Measurements from ENCODE around the gene HMGXB3.

Gene HMGXB3

DNA sequence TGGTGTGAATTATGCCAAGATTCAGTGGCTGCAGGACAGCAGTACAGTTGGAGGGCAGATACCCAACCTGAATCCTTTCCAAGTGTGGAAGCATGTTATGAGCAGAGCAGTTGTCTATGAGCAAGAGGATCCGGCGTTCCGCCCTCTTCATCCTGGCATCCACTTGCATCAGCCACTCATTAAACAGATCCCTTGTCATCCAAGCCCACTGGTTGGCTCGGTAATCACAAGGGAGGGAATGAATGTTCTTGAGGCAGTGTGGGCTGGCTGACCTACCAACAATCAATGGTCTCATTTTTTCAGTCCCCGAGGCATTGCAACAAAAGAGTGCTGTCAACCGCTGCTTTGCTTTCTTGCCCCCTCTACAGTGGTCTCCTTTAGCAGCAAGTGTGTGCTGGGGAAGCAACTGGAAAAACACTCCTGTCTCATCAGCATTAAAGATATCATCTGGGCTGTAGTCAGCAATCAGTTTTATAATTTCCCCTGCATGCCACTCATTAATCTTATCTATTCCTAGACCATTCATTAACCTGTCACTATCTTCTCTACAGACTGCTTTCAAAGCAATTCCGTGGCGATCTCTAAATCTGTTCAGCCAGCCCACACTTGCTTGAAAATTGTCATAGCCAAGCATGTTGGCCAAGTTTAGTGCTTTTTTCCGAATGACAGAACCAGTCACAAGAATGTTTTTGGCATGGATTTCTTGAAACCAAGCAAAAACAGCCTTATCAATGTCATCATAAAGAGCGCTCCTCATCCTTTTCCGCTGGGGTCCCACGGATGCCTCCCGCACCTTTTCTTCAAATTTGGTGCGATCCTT, 4.9 kb upstream of the HMGXB3 start:
- DNase-seq (ENCODE audit: low read depth in 1 of 2, low spot score in 1 of 2): peak in 1 of 2 experiments; percentile 32
- in situ Hi-C loops (cut with HindIII; ENCODE audit: low pct_unique_long_range_greater_than_20kb, low sequenced_read_pairs): no loop called here
- no peak for TF ChIP-seq JUND (IDR thresholded peaks at IDR 0.05; ENCODE audit: low read depth)

DNA sequence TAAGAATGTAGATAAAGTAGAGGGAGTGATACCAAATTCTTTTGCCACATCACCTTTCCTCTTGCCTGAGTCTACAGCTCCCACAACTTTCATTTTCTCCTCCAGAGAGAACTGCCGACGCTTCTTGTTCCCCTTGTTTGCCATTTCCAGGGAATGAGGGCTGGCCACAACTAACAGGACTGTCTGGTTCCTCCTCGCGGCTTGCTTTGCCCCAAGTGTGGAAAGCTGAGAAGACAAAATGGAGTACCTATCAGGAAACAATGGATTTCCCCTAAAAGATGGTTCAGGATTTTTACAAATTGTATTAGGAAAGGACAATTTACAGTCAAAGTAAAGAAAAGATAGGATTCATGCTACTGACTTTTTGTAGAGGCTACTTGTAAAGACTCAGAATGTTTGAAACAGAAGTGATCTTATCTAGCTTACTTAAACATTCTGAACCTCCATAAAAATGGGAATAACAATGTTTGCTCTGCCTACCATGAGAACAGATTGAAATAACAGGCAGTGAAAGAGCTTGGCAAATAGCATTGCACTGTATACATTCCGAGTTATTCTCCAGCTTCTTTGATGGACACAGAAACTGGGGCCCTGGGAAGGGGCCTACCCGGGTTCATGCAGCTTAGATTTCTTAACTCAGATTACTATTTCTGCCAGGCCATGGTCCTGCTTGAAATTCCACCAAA, 4.2 kb upstream of the HMGXB3 start:
- peak; percentile 55 to 91 for DNase-seq (ENCODE audit: low read depth in 1 of 2, low spot score in 1 of 2)
- in situ Hi-C loops (cut with HindIII; ENCODE audit: low pct_unique_long_range_greater_than_20kb, low sequenced_read_pairs): no loop called here
- no peak for TF ChIP-seq JUND (IDR thresholded peaks at IDR 0.05; ENCODE audit: low read depth)

DNA sequence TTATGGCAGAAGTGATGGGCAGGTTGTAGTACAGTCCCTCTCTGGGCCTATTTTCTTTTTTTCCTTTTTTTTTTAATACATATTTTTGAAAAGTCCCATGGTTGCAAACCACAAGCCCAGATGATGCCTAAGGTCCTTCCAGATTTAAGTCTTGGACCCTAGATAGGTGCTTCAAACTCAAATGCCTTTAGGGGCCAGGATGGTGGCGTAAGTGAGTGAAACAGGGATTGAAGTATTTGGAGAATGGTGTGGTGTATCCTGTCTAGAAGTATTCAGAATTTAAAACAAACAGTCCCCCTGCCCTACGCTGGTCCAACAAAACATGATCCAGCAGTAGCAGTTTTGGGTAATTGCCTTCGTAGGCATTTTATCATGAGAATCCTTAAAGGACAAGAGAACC, 2.3 kb upstream of the HMGXB3 start:
- TF ChIP-seq JUND (IDR thresholded peaks at IDR 0.05; ENCODE audit: low read depth): no peak
- in situ Hi-C loops (cut with HindIII; ENCODE audit: low pct_unique_long_range_greater_than_20kb, low sequenced_read_pairs): no loop called here
- DNase-seq (ENCODE audit: low read depth in 1 of 2, low spot score in 1 of 2): no peak

DNA sequence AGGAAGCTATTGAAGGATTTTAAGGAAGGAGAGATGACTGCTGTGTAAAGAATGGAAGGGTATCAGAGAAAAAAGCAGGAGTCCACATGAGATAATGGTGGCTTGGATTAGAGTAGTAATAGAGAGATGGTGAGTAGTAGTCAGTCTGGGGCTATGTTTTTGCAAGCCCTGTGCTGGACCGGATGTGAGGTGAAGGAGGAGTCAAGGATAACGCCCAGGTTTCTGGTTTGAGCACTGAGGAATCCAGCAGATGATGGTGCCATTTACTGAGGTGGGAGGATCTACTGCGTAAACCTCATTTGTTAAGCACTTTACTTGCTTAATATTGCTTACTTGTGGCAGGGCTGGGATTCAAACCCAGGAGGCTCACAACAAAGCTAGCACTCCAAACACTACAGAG, 1.2 kb upstream of the HMGXB3 start:
- DNase-seq (ENCODE audit: low read depth in 1 of 2, low spot score in 1 of 2): no peak
- no peak for TF ChIP-seq JUND (IDR thresholded peaks at IDR 0.05; ENCODE audit: low read depth)
- in situ Hi-C loops (cut with HindIII; ENCODE audit: low pct_unique_long_range_greater_than_20kb, low sequenced_read_pairs): no loop called here

DNA sequence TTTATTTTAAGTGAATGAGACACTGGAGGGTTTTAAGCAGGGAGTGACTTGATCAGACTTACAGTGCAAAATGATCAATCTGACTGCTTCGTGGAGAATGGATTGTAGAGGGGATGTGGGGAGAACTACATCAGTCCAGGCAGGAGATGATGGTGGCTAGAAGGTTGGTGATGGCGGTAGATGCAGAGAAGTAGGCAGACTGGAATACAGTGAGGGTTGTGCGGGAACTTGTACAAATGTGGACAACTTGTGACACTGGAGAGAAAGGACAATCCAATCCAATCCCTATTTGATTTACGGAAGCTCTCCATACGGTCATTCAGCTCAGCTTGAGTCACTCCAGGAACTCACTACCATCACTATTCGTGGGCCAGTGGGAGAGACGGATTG, 678 bp upstream of the HMGXB3 start:
- in situ Hi-C loops (cut with HindIII; ENCODE audit: low pct_unique_long_range_greater_than_20kb, low sequenced_read_pairs): no loop called here
- no peak for TF ChIP-seq JUND (IDR thresholded peaks at IDR 0.05; ENCODE audit: low read depth)
- DNase-seq (ENCODE audit: low read depth in 1 of 2, low spot score in 1 of 2): no peak

DNA sequence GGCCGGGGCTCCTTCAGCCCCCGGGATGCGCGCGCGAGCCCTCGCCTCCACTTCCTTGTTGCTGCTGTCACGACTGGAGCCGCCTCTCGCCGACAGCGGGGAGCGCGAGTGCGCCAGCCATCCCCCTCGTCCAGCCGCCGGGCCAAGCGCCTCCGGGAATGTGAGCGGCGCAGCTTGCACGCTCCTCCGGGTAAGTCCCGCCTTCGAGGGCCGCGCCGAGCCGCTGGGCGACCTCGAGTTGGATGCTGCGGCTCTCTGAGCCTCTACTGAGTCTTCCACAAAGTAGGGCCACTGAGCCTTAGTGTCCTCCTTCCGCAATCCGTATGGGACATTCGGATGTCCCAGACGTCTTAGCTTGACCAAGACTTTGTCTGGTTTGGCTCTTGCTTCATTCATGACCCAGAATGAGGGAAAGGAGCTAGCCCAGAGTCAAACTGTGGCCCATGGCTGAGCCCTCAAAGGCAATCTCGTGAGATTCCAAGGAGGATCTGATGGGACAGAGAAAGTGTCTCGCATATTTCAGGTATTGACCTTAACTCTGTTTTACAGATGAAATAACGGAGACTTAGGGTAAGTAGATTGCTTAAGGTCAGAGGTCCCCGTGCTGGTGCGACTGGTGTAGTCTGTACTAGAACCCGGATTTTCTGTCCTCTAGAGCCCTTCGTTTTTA, 586 bp downstream of the HMGXB3 start:
- DNase-seq (ENCODE audit: low read depth in 1 of 2, low spot score in 1 of 2): peak in 1 of 2 experiments; percentile 44
- TF ChIP-seq JUND (IDR thresholded peaks at IDR 0.05; ENCODE audit: low read depth): no peak
- in situ Hi-C loops (cut with HindIII; ENCODE audit: low pct_unique_long_range_greater_than_20kb, low sequenced_read_pairs): no loop called here

DNA sequence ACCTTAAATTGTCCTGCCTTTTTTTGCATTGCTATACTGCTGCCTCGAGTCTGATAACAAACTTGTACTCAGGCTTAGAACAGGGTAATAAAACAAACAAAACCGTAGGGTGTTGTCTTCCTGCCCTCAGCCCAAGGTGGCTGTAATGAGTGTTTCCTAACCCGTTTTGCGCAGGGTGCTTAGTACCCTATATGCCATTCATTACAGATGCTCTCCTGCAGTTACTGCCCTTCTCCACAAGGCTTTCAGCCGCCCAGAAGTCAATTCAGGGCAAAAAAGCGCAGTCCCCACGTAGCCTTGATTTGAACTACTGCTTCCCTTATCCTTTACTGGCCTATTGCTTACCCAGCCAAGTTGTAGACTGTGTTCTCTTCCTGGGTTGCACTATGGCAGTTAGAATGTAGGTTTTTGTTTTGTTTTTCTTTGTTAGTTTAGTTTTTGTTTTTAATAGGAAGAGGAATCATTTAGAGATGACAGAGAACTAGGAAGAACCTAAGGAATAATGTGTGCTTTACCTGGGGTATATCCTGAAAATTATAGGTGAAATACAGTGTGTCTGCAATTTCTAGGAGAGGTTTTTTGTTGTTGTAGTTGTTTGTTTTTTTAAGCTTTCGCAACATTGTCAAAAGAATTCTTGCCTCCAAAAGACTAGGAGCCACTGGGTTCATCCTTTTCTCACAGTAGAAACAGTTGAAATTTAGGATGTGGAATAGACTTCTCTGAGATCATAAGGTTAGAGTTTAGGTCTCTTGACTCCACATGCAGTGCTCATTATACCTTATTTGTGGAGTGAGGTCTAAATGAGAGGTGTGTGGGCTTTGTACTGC, 1.3 kb downstream of the HMGXB3 start:
- DNase-seq (ENCODE audit: low read depth in 1 of 2, low spot score in 1 of 2): peak; percentile 73 to 77
- in situ Hi-C loops (cut with HindIII; ENCODE audit: low pct_unique_long_range_greater_than_20kb, low sequenced_read_pairs): no loop called here
- TF ChIP-seq JUND (IDR thresholded peaks at IDR 0.05; ENCODE audit: low read depth): no peak

DNA sequence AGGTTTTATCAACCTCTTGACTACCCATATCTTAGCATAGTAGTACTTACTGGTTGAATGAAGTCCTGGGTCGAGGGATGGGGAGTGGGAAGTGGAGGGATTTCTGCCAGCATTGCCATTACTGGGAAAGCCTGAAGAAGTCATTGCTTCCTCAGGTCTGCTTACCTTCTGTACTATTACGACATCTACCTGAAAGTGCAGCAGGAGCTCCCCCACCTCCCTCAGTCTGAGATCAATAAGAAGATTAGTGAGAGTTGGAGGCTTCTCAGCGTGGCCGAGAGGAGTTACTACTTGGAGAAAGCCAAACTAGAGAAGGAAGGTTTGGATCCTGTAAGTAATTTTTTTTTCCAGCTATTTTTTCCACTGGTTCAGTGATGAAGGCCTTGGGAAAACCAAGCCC, 5.8 kb downstream of the HMGXB3 start:
- in situ Hi-C loops (cut with HindIII; ENCODE audit: low pct_unique_long_range_greater_than_20kb, low sequenced_read_pairs): no loop called here
- no peak for TF ChIP-seq JUND (IDR thresholded peaks at IDR 0.05; ENCODE audit: low read depth)
- DNase-seq (ENCODE audit: low read depth in 1 of 2, low spot score in 1 of 2): no peak

DNA sequence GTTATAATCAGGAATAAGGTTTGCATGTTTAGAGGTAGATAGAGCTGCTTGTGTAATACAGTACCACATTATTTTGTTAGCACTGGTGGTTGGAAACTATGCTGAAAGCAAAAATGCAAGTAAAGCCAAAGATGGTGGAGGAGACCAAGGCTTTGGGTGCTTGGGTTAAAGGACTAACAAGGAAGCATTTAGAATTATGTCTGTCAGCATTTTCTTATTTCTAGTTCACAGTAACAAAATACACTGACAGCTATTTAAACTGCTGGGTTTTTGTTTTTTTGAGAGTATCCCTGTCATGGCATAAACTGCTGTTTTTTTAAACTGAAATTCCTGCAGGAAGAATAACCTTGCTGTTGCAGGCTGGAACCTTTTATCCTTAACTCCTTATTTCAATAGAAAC, 6.5 kb downstream of the HMGXB3 start:
- DNase-seq (ENCODE audit: low read depth in 1 of 2, low spot score in 1 of 2): no peak
- TF ChIP-seq JUND (IDR thresholded peaks at IDR 0.05; ENCODE audit: low read depth): no peak
- in situ Hi-C loops (cut with HindIII; ENCODE audit: low pct_unique_long_range_greater_than_20kb, low sequenced_read_pairs): no loop called here

DNA sequence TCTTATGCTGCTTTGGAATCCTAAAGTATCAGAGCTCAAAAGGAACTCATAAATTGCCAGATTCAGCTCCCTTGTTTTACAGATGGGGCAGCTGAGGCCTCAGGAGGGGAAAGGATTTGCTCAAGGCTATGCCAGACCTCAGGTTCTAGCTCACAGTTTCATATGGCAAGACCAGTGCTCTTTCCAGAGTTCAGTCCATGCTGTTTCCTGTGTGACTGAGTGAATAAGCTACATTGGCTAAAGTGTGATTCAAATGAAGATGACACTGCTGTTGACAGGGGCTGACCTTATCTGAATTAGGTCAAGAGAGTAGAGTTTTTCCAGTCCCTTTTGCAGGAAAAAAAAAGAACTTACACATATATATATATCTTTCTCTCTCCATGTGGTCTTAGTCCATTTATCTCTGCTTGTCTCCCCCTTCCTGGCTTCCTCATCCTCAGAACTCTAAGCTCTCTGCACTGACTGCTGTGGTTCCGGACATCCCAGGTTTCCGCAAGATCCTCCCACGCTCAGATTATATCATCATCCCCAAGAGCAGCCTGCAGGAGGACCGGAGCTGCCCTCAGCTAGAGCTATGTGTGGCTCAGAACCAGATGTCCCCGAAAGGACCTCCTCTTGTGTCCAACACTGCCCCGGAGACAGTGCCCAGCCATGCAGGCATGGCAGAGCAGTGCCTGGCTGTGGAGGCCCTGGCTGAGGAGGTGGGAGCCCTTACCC, 9.3 kb downstream of the HMGXB3 start:
- in situ Hi-C loops (cut with HindIII; ENCODE audit: low pct_unique_long_range_greater_than_20kb, low sequenced_read_pairs): no loop called here
- no peak for DNase-seq (ENCODE audit: low read depth in 1 of 2, low spot score in 1 of 2)
- TF ChIP-seq JUND (IDR thresholded peaks at IDR 0.05; ENCODE audit: low read depth): no peak

DNA sequence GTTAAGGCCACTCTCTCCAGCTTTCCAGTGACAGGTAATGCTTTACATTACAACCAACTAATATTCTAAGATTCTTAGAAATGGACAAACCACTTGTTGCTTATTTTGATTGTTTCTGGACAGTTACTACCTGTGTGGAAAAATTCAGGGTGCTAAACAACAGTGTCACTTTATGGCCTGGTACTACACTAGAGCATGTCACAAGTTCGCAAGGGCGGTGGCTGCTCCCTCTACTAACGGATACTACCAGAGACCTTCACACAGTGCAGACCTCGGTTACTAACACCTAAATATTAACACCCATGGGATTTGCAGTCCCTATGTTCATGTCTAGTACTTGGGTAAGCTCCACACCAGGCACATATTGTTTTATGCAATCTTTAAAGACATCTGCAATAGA, 13.4 kb downstream of the HMGXB3 start:
- no peak for TF ChIP-seq JUND (IDR thresholded peaks at IDR 0.05; ENCODE audit: low read depth)
- in situ Hi-C loops (cut with HindIII; ENCODE audit: low pct_unique_long_range_greater_than_20kb, low sequenced_read_pairs): no loop called here
- no peak for DNase-seq (ENCODE audit: low read depth in 1 of 2, low spot score in 1 of 2)

DNA sequence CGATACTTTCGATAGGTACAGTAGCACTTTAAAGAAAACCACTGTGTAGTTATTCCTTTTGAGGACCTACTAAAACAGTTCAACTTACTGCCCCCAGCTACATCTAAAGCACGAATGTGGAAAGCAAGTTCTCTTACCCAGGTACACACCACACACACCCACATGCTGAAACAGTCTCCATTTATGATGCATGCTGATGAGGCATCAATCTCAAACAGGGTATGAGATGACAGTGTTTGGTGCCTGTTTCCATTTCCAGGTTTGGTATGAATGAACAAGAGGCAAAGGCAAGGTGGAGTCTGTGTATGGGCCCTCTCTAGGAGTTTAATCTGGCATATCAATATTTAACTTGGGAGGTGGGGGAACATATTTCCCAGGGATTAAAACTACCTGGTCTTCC, 13.9 kb downstream of the HMGXB3 start:
- no peak for TF ChIP-seq JUND (IDR thresholded peaks at IDR 0.05; ENCODE audit: low read depth)
- no peak for DNase-seq (ENCODE audit: low read depth in 1 of 2, low spot score in 1 of 2)
- in situ Hi-C loops (cut with HindIII; ENCODE audit: low pct_unique_long_range_greater_than_20kb, low sequenced_read_pairs): no loop called here

All from T47D (cell line).